ENCODE measurements around the gene SHQ1.

- TF ChIP-seq, protein P1, sequence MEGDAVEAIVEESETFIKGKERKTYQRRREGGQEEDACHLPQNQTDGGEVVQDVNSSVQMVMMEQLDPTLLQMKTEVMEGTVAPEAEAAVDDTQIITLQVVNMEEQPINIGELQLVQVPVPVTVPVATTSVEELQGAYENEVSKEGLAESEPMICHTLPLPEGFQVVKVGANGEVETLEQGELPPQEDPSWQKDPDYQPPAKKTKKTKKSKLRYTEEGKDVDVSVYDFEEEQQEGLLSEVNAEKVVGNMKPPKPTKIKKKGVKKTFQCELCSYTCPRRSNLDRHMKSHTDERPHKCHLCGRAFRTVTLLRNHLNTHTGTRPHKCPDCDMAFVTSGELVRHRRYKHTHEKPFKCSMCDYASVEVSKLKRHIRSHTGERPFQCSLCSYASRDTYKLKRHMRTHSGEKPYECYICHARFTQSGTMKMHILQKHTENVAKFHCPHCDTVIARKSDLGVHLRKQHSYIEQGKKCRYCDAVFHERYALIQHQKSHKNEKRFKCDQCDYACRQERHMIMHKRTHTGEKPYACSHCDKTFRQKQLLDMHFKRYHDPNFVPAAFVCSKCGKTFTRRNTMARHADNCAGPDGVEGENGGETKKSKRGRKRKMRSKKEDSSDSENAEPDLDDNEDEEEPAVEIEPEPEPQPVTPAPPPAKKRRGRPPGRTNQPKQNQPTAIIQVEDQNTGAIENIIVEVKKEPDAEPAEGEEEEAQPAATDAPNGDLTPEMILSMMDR (IDR thresholded peaks at IDR 0.05): no peak
- no peak for TF ChIP-seq POLR2A (IDR thresholded peaks at IDR 0.05)
Observed at GRCh38 chr3:72789786-72790185, 58.5 kb downstream of the SHQ1 start.
